Lung microvascular endothelial cell (primary cell): ENCODE results near the gene ASMTL. TPM values are rescaled to one million over a fixed set of nuclear protein-coding genes. Genes with fewer than 3 reads are reported as not detected.
"Not testable (repeated sequence)": the region's sequence is repeated elsewhere in the genome, so short reads cannot be mapped to it uniquely, and the experiment has no call there.

Experiments
- DNase-seq, 2 donors: peaks; one replicate each; pipeline versions ENCODE4 v3.0.0 to v3.0.0-alpha.2; 2010; ENCODE audit warnings: low read depth in 2 of 2
- total RNA-seq: library from RNA; depleted of rRNA; stranded (reverse); fragments of >200 nt; gene quantifications from 2 replicates; pipeline ENCODE4 v1.2.1, GENCODE V29; 2014

Gene ASMTL
- total RNA-seq, 1 donor from 2014 or later = 10.7 TPM

DNA sequence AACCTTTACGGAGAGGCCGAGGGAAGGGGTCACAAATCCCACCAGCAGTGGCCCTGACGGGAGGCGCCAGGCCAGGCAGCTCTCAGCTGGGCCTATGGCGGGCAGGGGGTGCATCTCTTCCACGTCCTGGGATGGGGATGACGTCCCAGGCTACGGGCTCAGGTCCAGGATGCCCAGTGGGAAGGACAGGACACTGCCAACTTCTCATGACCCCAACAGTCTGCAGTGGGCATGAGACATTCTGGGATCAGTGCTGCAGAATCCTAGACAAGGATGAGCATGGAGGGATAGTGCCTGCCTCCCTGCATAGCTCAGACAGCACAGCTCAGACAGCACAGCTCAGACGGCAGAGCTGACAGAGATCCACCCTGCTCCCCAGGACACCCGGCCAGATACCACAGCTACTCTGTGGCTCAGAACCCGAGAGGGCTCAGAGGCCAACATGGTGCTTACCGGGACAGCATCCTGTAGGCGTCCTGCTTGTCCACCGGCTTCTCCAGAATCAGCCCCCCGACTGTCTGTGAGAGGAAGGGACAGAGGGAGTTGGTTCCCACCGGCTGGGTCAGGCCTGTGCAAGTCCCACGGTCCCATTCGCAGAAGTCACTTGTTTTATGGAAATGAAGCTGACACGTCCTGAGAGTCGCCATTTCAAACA is 17.3 kb downstream of the ASMTL start:
- no peak for DNase-seq

DNA sequence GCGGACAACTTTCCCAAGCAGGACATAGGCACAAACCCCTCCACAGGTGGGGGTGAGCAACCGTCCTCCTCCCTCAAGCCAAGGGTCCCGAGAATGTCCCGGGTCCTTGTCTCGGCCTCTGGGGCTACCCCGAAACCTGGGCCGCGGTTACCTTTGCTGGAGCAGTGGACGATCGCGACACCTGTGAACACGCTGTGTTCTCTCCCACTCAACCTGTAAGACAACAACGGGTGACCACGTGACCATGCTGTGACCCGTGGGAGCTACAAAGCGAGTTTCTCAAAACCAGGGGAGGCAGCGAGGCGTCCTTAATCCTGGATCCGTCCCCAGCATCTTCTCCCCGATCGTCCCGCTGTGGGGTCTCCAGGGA is 17.9 kb downstream of the ASMTL start:
- DNase-seq = no peak

GRCh38 chrX:1433646-1434357 is 18.9 kb downstream of the ASMTL start:
- no peak for DNase-seq

DNA sequence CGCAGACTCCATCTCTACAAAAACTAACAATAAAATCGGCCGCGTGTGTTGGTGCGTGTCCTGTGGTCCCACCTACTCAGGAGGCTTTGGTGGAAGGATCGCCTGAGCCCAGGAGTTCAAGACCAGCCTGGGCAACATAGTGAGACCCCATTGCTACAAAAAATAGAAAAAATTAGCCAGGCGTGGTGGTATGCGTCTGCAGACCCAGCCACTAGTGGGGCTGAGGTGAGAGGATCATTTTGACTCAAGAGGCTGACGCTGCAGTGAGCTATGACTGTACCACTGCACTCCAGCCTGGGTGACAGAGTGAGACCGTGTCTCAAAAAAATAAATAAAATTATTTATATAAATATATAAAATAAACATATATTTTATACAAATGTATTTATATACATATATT is 22.3 kb downstream of the ASMTL start:
- DNase-seq = no peak

- no peak for DNase-seq
These were observed 25.0 kb downstream of the ASMTL start for GRCh38 chrX:1427756-1428155.

DNA sequence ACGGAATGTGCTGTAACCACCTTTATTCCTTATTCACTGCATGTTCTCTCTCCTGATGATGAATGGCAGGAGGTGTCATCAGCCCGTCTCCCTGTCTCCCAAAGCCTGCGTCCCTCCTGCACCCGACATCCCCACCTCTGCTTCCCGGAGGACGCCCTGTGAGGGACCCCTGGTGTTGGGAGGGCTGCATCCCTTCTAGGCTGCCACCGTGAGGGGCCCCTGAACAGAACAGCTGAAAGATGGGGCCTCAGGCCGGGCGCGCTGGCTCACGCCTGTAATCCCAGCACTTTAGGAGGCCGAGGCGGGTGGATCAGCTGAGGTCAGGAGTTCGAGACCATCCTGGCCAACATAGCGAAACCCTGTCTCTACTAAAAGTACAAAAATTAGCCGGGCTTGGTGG is 26.4 kb downstream of the ASMTL start:
- DNase-seq = not testable (repeated sequence)

- no peak for DNase-seq
These were observed 27.3 kb downstream of the ASMTL start for GRCh38 chrX:1425381-1425780.

- DNase-seq = no peak
These were observed 28.4 kb downstream of the ASMTL start for GRCh38 chrX:1424147-1424851.

DNA sequence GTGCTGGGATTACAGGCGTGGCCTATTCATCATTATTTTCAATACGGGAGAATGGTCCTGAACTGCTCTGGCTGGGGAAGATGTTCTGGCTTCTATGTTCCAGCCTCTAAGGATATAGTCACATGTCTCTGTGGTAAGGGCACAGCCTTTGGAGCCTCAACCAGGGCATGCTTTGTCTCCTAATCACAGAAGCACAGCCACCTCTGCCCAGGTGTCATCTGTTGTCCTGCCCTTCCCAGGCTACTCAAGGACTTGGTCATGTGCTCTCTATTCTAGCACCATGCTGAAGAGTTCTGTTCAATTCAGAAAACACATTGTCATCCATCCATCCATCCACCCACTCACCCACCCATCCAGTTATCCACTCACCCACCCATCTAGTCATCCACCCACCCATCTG is 29.5 kb downstream of the ASMTL start:
- no peak for DNase-seq

DNA sequence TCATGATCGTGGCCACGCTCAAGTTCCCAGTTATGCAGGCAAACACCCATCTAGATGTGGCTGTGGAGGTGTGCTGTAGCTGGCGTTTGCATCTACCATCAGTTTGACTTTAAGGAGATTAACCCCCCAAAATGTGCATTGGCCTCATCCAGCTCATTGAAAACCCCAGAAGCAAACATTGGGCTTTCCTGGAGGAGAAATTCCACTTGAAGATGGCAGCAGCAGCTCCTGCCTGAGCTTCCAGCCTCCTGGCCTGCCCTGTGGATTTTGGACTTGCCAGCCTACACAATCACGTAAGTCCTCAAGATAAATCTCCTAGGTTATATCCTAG is 30.6 kb downstream of the ASMTL start:
- no peak for DNase-seq

GRCh38 chrX:1421433-1422134 is 31.1 kb downstream of the ASMTL start:
- no peak for DNase-seq

DNA sequence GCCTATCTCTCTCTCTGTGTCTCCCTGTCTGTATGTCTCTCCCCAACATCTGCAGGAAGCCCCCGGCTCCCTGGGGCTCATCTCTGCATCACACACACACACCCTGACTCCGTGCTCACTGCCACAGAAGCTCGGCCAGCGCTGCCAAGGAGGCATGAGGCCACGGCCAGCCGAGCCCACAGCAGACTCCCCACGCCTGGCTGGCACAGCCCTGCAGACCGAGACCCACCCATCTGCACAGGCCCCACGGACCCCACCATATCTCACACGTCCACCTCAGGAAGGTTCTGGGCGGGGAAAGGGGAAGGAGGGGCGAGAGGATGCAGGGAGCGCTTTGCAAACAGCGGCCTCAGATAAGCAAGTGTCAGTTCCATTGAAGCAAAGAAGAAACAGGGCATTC is 32.3 kb downstream of the ASMTL start:
- DNase-seq = no peak

GRCh38 chrX:1419545-1420355 is 33.0 kb downstream of the ASMTL start:
- DNase-seq = no peak

DNA sequence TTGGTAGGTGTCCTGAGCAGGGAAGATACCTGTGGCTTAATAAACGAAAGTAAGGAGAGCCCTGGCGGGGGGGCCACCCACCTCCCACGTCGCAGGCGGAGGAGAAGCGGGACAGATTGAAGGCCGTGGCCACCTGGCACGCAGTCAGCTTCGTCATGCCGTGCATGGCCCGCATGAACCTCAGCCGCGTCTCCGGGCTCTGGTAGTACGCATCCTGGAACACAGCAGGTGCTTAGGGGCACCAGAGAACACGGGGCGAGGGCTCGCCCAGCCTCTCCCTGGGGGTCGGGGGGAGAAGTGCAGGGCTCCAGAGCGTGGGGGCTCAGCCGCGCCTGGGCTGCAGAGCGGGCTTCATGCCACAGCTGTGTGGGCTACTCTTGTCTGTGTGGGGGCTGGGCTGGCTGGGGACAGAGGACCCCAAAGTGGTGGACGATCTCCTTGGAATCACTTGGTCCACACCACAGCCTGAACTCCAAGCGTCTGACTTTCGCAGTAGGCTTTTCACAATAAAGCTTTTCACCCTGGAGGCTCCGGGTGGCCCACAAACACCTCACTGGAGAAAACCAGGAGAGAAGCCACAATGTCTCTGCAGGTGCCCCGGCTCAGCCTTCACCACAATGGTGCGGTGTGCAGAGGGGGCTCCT is 33.7 kb downstream of the ASMTL start:
- no peak for DNase-seq

DNA sequence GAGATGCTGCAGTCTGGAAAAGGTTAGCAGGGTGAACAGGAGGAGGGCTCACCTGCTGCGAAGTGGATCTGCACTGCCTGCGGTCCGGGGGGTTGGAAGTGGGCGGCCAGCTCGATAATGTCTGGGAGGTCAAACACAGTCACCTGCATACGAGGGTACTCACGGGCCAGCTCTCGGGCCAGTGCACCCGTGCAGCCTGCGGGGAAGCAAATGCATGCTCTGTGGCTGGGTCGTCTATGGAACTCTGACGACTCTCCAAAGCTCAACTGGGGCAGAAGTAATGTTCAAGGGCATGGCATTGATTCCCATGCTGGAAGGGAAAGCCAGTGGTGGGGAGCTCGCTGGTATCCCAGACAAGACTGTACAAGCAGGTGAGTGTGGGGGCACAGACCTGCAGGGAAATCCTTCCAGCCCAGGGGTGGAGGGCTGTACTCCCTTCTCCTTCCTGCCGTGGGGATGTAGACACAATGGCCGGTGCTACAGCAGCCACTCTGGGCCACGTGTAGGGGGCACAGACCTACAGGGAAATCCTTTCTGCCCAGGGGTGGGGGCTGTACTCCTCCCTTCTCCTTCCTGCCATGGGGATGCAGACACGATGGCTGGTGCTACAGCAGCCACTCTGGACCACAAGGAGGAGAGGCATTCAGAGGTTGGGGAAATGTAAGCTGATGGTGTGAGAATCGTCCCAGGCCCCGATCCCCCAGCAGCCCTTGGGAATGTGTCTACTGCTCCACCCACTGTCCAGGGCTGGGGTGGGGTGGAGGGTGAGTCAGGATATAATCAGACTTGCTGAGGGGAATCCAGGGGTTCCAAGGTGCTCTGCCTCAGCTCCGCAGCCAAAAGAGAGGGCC is 34.6 kb downstream of the ASMTL start:
- DNase-seq = no peak

DNA sequence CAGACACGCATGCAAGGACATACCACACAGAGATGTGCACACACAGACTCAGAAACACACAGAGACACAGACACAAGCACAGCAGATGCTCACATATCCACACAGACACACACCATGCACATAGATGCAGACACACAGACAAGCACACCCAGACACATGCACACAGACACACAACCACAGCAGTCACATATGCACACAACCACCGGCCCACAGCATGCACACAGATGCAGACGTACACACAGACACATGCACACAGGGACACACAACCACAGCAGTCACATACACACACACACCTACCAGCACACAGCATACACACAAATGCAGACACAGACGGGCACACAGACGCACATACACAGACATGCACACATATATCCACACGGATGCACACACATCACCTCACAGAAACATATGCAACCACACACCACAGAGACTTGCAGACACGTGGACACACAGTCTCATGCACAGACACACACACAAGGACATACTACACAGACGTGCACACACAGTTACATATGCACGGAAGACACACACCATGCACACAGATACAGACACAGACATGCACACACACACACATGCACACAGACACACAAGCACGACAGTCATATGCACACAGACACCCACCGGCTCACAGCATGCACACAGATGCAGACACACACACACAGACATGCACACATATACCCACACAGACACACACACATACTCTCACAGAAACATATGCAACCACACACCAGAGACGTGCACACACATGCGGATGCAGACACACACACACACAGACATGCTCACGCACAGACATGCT is 35.5 kb downstream of the ASMTL start:
- no peak for DNase-seq

DNA sequence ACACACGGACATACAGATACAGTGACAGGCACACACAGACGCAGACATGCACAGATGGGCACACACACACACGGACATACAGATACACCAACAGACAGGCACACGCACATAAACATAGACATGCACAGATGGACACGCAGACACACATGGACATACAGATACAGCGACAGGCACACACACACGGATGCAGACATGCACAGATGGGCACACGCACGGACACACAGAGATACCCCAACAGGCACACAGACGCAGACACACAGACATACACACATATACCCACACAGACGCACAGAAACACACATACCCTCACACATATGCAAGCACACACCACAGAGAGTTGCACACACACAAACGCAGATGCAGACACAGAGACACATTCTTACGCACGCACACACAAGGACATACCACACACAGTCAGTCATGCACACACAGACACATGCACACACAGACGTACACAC is 36.4 kb downstream of the ASMTL start:
- no peak for DNase-seq

- DNase-seq = no peak
These were observed 40.1 kb downstream of the ASMTL start for GRCh38 chrX:1412551-1413161.

GRCh38 chrX:1411326-1411725 is 41.4 kb downstream of the ASMTL start:
- no peak for DNase-seq
